ENCODE results near the gene MFSD8.
"Not testable (repeated sequence)": the region's sequence is repeated elsewhere in the genome, so short reads cannot be mapped to it uniquely, and the experiment has no call there.

MFSD8 gene

DNA sequence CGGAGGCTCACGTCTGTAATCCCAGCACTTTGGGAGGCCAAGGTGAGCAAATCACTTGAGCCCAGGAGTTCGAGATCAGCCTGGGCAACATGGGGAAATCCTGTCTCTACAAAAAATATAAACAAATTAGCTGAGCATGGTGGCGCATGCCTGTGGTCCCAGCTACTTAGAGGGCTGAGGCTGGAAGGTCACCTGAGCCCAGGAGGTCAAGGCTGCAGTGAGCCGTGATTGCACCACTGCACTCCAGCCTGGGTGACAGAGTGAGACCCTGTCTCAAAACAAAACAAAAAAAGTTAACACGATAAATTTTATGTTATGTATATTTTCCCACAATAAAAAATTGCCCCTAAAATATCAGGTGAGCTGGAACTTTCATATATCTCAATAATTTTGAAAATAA is 33.1 kb downstream of the MFSD8 start:
- not testable (repeated sequence) for DNase-seq

DNA sequence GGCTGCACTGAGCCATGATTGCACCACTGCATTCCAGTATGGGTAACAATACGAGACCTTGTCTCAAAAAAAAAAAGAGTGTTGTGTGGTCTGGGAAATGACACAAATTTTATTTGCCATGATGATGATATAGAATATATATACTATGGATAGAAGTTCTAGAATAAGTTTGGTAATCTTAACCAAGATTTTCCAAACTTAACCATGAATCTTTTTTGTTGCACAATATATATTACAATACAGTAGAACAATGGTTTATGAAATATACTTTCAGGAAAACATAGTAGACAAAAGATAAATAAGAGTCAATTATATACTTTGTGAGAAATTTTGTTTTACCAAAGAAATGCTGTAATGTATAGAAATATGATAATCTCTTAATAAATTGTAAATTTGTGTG is 34.8 kb downstream of the MFSD8 start:
- no peak for DNase-seq

DNA sequence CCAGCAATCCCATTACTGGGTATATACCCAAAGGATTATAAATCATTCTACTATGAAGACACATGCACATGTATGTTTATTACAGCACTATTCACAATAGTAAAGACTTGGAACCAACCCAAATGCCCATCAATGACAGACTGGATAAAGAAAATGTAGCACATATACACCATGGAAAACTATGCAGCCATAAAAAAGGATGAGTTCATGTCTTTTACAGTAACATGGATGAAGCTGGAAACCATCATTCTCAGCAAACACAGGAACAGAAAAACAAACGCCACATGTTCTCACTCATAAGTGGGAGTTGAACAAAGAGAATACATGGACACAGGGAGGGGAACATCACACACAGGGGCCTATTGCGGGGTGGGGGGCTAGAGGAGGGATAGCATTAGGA is 39.3 kb downstream of the MFSD8 start:
- DNase-seq: not testable (repeated sequence)

DNA sequence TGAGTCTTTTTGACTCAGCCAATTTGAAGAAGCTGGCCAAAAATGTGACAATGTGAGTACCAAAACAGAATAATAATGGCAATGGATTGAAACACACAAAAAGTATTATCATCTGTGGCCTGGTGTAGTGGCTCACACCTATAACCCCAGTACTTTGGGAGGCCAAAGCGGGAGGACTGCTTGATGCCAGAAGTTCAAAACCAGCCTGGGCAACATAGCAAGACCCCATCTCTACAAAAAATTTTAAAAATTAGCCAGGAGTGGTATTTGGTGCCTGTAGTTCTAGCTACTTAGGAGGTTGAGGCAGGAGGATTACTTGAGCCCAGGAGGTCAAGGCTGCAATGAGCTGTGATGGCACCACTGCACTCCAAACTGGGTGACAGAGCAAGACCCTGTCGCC is 42.7 kb downstream of the MFSD8 start:
- DNase-seq: no peak

DNA sequence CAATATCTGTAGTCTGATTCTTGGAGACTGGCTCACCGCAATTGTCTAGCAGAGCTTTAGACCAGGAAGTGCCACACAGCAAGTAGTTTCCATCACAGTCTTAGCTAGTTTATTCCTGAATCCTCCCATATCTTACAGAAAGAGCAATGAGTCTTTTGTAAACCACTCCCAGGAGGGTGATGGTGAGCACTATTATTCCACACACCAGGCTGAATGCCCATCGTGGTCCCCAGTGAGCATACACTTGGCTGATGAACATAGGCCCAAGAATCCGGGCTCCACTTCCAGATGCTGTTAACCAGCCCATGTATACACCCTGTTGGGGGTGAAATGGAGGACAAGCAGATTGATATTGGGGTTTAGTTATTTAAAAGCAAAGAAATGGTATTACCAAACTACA is 44.5 kb downstream of the MFSD8 start:
- no peak for DNase-seq

DNA sequence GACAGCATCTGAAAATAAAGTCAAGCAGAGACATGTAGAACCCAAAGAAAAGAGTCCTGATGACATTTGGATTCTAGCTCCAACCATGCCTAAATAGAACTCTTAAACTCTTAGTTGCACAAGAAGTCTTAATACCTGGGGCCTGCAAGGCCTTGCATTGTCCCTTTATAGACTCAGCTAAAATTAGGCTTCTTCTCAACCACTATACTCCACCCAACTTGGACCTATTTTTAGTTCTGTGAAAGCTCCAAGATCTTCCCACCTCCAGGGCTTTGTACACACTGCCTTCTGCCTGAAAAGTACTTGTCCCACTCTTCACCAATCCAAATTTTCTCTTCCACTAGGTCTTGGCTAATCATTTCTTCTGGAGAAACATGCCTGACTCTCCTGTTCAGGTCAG is 47.8 kb downstream of the MFSD8 start:
- no peak for DNase-seq

DNA sequence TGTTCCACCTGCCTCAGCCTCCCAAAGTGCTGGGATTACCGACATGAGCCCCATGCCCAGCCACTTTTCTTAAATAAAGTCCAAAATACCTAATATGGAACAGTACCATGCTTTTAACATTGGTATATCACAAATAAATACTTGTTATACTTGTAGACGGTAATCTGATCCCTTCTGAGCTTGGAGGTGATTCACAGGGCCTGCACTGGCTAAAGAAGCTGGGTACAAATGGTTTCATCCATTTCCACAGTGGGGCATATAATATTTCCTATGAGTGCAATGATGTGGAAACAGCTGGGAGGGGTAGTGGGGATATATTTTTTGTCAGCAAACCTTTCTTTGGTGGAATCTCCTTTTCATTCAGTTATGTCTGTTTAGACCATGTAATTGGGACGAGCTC is 48.5 kb downstream of the MFSD8 start:
- DNase-seq: no peak

DNA sequence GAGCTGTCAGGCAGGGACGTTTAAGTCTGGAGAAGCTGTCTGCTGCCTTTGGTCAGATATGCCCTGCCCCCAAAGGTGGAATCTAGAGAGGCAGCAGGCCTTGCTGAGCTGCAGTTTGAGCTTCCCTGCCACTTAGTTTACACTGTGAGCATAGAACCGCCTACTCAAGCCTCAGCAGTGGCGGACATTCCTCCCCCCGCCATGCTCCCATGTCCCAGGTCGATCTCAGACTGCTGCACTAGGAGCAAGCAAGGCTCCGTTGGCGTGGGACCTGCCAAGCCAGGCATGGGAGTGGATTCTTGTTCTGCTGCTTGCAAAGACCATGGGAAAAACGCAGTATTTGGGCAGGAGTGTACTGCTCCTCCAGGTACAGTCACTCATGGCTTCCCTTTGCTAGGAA is 59.9 kb downstream of the MFSD8 start:
- DNase-seq: no peak

DNA sequence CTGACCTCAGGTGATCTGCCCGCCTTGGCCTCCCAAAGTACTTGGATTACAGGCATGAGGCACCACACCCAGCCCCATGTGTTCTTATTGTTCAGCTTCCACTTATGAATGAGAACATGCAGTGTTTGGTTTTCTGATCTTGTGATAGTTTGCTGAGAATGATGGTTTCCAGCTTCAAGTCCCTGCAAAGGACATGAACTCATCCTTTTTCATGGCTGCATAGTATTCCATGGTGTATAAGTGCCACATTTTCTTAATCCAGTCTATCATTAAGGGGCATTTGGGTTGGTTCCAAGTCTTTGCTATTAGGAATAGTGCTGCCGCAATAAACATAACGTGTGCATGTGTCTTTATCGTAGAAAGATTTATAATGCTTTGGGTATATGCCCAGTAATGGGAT is 65.3 kb downstream of the MFSD8 start:
- not testable (repeated sequence) for DNase-seq

DNA sequence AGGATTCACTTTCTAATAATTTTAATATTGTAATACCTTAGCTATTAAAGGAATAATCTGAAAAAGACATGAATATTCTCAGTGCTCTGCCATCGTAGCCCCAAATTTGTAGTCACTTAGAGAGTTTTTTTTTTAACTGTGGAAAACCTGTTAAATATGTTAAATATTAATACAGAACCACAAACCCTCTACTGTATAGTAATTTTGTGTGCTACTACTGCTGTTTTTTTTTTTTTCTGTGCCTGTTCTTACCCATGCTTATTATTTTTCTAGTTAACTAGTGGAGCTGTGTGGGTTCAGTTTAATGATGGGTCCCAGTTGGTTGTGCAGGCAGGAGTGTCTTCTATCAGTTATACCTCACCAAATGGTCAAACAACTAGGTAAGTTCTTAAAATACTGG is 68.4 kb downstream of the MFSD8 start:
- no peak for DNase-seq

DNA sequence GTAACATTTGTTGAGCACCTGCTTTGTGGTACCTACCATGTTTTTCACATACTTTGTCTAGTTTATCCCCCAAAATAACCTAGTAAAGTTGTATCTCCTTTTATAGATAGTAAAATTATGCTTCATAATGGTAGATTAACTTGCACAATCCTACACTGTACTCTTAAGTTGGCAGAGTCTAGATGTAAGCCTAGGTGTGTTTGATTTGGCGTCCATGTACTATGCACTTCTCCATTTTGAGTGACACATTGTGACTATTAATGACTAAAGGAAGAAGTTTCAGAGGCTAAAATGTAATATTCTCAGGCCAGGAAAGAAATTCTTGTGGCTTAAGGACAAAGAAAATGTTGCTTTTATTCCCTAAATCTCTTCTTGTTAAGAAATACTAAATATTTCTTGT is 68.9 kb downstream of the MFSD8 start:
- DNase-seq: no peak

DNA sequence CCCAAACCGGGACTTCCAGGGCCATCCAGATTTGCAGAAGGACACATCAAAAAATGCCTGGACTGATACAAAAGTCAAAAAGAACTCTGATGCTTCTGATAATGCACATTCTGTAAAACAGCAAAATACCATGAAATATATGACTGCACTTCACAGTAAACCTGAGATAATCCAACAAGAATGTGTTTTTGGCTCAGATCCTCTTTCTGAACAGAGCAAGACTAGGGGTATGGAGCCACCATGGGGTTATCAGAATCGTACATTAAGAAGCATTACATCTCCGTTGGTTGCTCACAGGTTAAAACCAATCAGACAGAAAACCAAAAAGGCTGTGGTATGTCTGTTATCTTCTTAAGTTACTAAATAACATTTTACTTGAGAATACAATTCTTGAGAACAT is 75.1 kb downstream of the MFSD8 start:
- DNase-seq: no peak

DNA sequence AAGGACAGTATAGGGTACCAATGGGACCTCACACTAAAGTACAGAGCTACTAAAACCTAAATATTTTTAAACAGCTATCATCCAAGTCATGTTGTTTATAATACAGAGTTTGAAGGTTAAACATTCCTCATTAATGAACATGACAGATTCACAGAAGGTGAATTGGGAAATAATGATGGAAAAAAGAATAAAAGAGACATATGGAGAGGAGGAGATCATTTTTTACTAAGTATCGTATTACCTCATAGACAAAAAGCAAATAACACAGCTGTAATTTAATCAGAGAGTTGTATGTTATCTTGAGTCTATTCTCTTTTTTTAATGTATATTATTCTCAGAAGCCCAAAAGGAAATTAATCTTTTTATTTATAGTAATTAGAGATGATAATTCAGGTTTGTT is 76.4 kb downstream of the MFSD8 start:
- no peak for DNase-seq

DNA sequence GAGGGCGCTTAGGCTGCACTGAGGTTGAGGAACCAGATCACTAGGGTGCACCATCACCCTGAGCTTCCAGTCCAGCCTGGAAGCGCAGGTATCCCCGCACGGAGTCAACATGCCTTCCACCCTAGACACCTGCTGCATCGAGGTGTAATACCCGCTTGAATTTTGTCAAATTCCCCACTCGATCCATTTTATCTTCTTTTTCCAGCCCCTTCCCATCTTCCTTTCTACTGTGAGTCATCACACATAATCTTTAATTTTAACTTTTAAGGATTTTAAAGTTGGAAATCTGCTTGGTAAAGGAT is 83.5 kb downstream of the MFSD8 start:
- no peak for DNase-seq

DNA sequence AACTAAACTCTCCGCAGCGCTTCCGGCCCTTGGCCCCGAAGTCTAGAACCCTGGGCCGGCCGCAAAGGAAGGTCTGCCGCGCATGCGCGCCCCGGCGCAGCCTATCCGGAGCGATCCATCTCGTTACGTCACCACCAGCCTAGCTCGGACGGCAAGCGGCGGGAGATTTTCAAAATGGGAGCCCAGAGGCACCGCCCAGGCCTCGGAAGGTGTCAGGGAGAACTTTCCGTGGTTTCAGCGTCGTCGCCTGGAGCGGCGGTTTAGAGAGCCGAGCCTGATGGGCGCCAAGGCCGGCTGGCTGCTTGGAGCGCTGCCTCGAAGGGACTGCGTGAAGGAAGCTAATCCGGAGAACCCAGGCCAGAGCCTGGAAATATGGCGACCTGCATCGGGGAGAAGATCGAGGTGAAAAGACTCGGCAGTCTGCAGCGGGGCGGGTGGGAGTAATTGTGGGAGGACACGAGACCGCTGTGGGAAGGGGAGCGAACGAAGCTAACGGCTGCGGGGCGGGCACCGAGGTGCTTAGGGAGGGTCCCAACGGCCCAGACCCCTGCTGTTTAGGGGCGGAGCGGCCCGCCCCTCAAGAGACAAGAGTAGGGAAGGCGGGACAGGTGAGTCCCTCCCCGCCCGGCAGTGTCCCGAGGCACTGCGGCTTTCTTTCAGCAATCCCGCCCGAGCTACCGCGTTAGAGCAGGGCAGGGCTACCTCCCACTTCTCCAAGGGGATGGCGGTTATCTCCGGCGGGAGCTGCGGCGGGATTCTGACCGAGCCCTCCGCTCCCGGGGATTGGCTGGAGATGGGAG is 84.0 kb downstream of the MFSD8 start, which contains the start of gene PLK4:
TSS of gene PLK4 (plus strand) at position 131 of the 800 bp plus-strand sequence. CDS start at position 373, 242 bp downstream.
- peak; percentile 96 for DNase-seq

DNA sequence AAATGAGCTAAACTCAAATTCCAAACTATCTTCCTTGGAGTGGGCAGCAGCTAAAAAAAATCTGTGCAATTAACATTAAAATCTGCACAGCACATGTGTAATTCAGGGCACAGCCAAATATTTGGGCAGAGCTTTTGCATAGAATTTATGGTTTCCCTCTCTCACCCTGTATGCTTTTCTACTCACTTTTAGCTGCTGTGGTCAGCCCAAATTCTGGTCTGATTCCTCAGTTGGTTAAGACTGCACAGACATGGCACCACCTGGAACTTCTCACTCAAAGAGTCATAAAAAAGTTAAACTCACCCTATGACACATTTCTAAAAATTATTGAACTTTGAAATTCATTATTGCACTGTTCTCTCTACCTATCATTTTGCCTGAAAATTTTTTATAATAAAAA is 89.2 kb downstream of the MFSD8 start:
- DNase-seq: no peak

DNA sequence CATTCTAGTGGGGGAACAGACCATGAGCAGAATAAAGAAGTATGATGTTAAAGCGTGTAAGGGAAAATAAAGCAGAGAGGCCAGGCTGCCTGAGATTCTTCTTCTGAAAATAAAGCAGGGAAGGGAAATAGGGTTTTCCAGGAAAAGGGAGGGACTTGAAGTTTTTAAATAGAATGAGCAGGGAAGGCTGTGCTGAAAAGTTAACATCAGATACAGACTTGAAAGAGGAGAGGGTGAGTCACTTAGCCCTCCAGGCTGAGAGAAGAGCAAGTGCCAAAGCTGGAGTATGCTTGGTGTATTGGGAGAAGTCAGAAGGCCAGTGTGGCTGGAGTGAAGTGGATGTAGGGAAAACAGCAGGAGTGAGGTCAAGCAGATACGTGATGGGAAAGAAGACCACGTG is 94.3 kb downstream of the MFSD8 start:
- DNase-seq: no peak

DNA sequence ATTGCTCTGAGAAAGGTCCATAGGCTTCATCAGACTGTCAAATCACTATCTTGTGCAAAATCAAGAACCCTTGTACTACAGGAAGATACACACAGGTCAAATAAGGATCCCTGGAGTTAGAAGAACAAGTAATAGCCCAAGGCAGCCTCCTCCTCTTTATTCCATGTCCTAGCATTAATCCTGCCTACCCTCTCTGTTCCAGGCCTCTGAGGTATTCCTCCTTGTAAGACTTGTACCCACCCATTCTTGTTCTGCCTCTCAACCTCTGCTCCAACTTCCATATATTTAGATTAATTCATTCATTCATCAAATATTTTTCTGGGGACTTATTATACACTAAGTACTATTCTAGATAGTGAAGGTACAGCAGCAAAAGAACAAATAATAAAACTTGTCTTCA is 94.7 kb downstream of the MFSD8 start:
- no peak for DNase-seq

DNA sequence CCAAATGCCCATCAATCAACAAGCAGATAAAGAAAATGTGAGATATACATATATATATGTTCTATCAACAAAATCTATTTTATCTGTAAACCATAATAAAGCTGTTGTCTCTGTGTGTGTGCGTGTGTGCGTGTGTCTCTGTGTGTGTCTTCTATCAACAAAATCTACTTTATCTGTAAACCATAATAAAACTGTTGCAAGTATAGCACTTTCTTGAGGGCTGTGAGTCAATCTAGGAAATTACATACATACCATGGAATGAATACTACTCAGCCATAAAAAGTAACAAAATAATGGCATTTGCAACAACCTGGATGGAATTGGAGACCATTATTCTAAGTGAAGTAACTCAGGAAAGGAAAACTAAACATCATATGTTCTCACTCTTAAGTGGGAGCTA is 96.8 kb downstream of the MFSD8 start:
- DNase-seq: no peak

Measured in CD4-positive, alpha-beta T cell treated with Interferon alpha-2 for 1 hour (primary cell).